Stimulated activated naive CD4-positive, alpha-beta T cell (primary cell): Measurements from ENCODE around the gene PDPK1.
A peak's percentile ranks its signal among the peaks of the same experiment; 100 is the strongest.
"Not testable (repeated sequence)": the region's sequence is repeated elsewhere in the genome, so short reads cannot be mapped to it uniquely, and the experiment has no call there.

ENCODE experiments used
- DNase-seq, 6 experiments: peaks; one replicate each; lab custom pipeline; 2025; lab: John Stamatoyannopoulos, UW

PDPK1 gene

GRCh38 chr16:2587891-2588565 lies 50.2 kb downstream of the PDPK1 start:
- DNase-seq, result no peak

GRCh38 chr16:2591476-2592240 lies 53.8 kb downstream of the PDPK1 start:
- no peak for DNase-seq

GRCh38 chr16:2592786-2593185 lies 55.0 kb downstream of the PDPK1 start:
- DNase-seq, result no peak

GRCh38 chr16:2595393-2596205 lies 57.8 kb downstream of the PDPK1 start:
- no peak for DNase-seq

- DNase-seq, result no peak
These were observed 59.1 kb downstream of the PDPK1 start for GRCh38 chr16:2596747-2597559.

- no peak for DNase-seq
These were observed 59.7 kb downstream of the PDPK1 start for GRCh38 chr16:2597560-2597902.

- no peak for DNase-seq
These were observed 60.4 kb downstream of the PDPK1 start for GRCh38 chr16:2598133-2598641.

GRCh38 chr16:2598723-2599122 lies 60.9 kb downstream of the PDPK1 start:
- no peak for DNase-seq

GRCh38 chr16:2599165-2599564 lies 61.3 kb downstream of the PDPK1 start:
- DNase-seq, result not testable (repeated sequence)

- not testable (repeated sequence) for DNase-seq
These were observed 62.0 kb downstream of the PDPK1 start for GRCh38 chr16:2599785-2600184.

GRCh38 chr16:2601301-2602025 lies 63.6 kb downstream of the PDPK1 start:
- DNase-seq, result not testable (repeated sequence)

GRCh38 chr16:2602175-2602574 lies 64.4 kb downstream of the PDPK1 start:
- not testable (repeated sequence) for DNase-seq

- peak in 5 of 6 experiments; percentile 37 to 65 (median 44) for DNase-seq
These were observed 65.6 kb downstream of the PDPK1 start for GRCh38 chr16:2603165-2604015.

- peak in 1 of 6 experiments; percentile 29 for DNase-seq
These were observed 66.2 kb downstream of the PDPK1 start for GRCh38 chr16:2604016-2604369.

GRCh38 chr16:2606820-2607219 lies 69.0 kb downstream of the PDPK1 start:
- DNase-seq, result not testable (repeated sequence)

GRCh38 chr16:2609345-2609744 lies 71.5 kb downstream of the PDPK1 start:
- not testable (repeated sequence) for DNase-seq

GRCh38 chr16:2609827-2610470 lies 72.1 kb downstream of the PDPK1 start:
- DNase-seq, result no peak

GRCh38 chr16:2610781-2611498 lies 73.1 kb downstream of the PDPK1 start:
- no peak for DNase-seq

- no peak for DNase-seq
These were observed 73.7 kb downstream of the PDPK1 start for GRCh38 chr16:2611499-2611862.
